ENCODE measurements around the gene ZNF630. TPM values are rescaled to one million over a fixed set of nuclear protein-coding genes. Genes with fewer than 3 reads are reported as not detected.

ZNF630 gene
- total and polyA plus RNA-seq, 10 of the 15 experiments (the other 5 are each of a cell fraction or from before 2014, with no cell fraction given), result 0.96 to 1.9 (median 1.2) TPM

GRCh38 chrX:48021026-48021900, 50.2 kb downstream of the ZNF630 start (continued):
- TF ChIP-seq ZBTB40 (IDR thresholded peaks at IDR 0.05; ENCODE audit: borderline replicate concordance), result 0 out of 2 replicates have a peak, but pooled peaks have one; percentile 24
- peak; percentile 62 for TF ChIP-seq NBN (IDR thresholded peaks at IDR 0.05)
- peak; percentile 67 for TF ChIP-seq HCFC1 (IDR thresholded peaks at IDR 0.05; ENCODE audit: low read length)
- TF ChIP-seq, protein P1, sequence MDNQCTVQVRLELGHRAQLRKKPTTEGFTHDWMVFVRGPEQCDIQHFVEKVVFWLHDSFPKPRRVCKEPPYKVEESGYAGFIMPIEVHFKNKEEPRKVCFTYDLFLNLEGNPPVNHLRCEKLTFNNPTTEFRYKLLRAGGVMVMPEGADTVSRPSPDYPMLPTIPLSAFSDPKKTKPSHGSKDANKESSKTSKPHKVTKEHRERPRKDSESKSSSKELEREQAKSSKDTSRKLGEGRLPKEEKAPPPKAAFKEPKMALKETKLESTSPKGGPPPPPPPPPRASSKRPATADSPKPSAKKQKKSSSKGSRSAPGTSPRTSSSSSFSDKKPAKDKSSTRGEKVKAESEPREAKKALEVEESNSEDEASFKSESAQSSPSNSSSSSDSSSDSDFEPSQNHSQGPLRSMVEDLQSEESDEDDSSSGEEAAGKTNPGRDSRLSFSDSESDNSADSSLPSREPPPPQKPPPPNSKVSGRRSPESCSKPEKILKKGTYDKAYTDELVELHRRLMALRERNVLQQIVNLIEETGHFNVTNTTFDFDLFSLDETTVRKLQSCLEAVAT (IDR thresholded peaks at IDR 0.05), result peak; percentile 73; the same call in 1 of the 2 replicates
- TF ChIP-seq SPI1 (IDR thresholded peaks at IDR 0.05; ENCODE audit: borderline replicate concordance, insufficient read depth, low read depth, low read length), result no peak
- peak; percentile 99 for TF ChIP-seq RELB (IDR thresholded peaks at IDR 0.05; ENCODE audit: low read depth)
- peak; percentile 98 for TF ChIP-seq KLF5 (IDR thresholded peaks at IDR 0.05; ENCODE audit: partially characterized antibody)
- no peak for TF ChIP-seq ZNF592 (IDR thresholded peaks at IDR 0.05)
- TF ChIP-seq SMARCA5 (IDR thresholded peaks at IDR 0.05), result no peak
- peak; percentile 52 for TF ChIP-seq SP1 (IDR thresholded peaks at IDR 0.05; ENCODE audit: low read depth, low read length)
